Nephron (organoid): Measurements from ENCODE around the gene PYHIN1.

Source experiments
- H3K27ac Mint-ChIP-seq, 3 experiments: 2 replicates each; pipeline ENCODE4 v1.8.0; 2020; ENCODE audit warnings: mixed read lengths in 3 of 3, mild to moderate bottlenecking in 2 of 3, moderate library complexity in 1 of 3
- H3K27me3 Mint-ChIP-seq: 2 replicates; pipeline ENCODE4 v1.8.0; 2021; ENCODE audit warnings: low read depth, mild to moderate bottlenecking, moderate library complexity, mixed read lengths
- H3K36me3 Mint-ChIP-seq: 2 replicates; pipeline ENCODE4 v1.8.0; 2020; ENCODE audit warnings: low read depth, mixed read lengths
- H3K4me1 Mint-ChIP-seq: 2 replicates; pipeline ENCODE4 v1.8.0; 2020; ENCODE audit warnings: mixed read lengths
- H3K4me3 Mint-ChIP-seq, 3 experiments: 2 replicates each; pipeline ENCODE4 v1.8.0; 2020; ENCODE audit warnings: mild to moderate bottlenecking in 3 of 3, mixed read lengths in 3 of 3, moderate library complexity in 2 of 3
- H3K9me3 Mint-ChIP-seq: 2 replicates; pipeline ENCODE4 v1.8.0; 2020; ENCODE audit warnings: mixed read lengths
- TF ChIP-seq, protein P1 (sequence below), 3 experiments: fragments of 200-600 bp; sonication (generic); IDR thresholded peaks; one replicate each; pipeline ENCODE4 v1.5.0; 2021; ENCODE audit warnings: antibody characterized with exemption in 3 of 3; ENCODE audit not compliant: unreplicated experiment in 3 of 3

The PYHIN1 gene

GRCh38 chr1:158943059-158943458 is 11.7 kb downstream of the PYHIN1 start:
- H3K4me3 Mint-ChIP-seq: no peak overlapping the region
- H3K27ac Mint-ChIP-seq: no peak overlapping the region

GRCh38 chr1:158945061-158945460 is 13.7 kb downstream of the PYHIN1 start:
- Mint-ChIP-seq H3K4me3 (no peak overlapping the region), H3K9me3 (peaks cover 3% of the 10 kb centered on the region), H3K4me1 (no peaks in the 10 kb centered on the region), H3K27ac (no peak overlapping the region), H3K27me3 (no peaks in the 10 kb centered on the region), H3K36me3 (no peaks in the 10 kb centered on the region)
- TF ChIP-seq, protein P1, sequence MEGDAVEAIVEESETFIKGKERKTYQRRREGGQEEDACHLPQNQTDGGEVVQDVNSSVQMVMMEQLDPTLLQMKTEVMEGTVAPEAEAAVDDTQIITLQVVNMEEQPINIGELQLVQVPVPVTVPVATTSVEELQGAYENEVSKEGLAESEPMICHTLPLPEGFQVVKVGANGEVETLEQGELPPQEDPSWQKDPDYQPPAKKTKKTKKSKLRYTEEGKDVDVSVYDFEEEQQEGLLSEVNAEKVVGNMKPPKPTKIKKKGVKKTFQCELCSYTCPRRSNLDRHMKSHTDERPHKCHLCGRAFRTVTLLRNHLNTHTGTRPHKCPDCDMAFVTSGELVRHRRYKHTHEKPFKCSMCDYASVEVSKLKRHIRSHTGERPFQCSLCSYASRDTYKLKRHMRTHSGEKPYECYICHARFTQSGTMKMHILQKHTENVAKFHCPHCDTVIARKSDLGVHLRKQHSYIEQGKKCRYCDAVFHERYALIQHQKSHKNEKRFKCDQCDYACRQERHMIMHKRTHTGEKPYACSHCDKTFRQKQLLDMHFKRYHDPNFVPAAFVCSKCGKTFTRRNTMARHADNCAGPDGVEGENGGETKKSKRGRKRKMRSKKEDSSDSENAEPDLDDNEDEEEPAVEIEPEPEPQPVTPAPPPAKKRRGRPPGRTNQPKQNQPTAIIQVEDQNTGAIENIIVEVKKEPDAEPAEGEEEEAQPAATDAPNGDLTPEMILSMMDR (IDR thresholded peaks at IDR 0.05; ENCODE audit: unreplicated experiment in 3 of 3): no peak

More at GRCh38 chr1:158943059-158943458, 11.7 kb downstream of the PYHIN1 start:
- TF ChIP-seq, protein P1 (IDR thresholded peaks at IDR 0.05; ENCODE audit: unreplicated experiment in 3 of 3): no peak
- Mint-ChIP-seq H3K4me1 (no peaks in the 10 kb centered on the region), H3K27me3 (no peaks in the 10 kb centered on the region), H3K9me3 (no peaks in the 10 kb centered on the region), H3K36me3 (no peaks in the 10 kb centered on the region)

DNA sequence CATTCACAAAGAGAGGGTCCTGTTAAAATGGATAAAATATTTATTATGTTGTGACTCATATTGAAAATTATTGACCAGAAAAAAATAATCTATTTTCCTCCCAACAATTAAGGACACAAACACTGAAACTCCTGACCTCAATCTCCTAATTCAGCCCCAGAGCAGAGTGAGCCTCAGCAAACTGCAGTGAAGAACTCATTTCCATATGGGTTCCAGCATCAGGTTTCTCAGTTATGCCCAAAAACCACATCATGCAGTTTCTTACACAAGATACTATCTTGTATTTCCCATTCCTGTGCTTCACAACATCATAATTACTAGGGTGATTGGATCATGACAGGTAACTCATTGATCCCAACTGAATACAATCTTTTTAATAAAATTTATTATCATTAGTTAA is 15.4 kb downstream of the PYHIN1 start:
- Mint-ChIP-seq H3K4me3 (no peak overlapping the region), H3K36me3 (no peaks in the 10 kb centered on the region), H3K4me1 (no peaks in the 10 kb centered on the region), H3K9me3 (peaks cover 7% of the 10 kb centered on the region), H3K27ac (no peak overlapping the region), H3K27me3 (no peaks in the 10 kb centered on the region)
- TF ChIP-seq, protein P1 (IDR thresholded peaks at IDR 0.05; ENCODE audit: unreplicated experiment in 3 of 3): no peak

GRCh38 chr1:158951956-158952355 is 20.6 kb downstream of the PYHIN1 start:
- Mint-ChIP-seq H3K27me3 (no peaks in the 10 kb centered on the region), H3K9me3 (peaks cover 12% of the 10 kb centered on the region), H3K36me3 (no peaks in the 10 kb centered on the region), H3K4me1 (no peaks in the 10 kb centered on the region), H3K27ac (no peak overlapping the region), H3K4me3 (no peak overlapping the region)
- TF ChIP-seq, protein P1 (IDR thresholded peaks at IDR 0.05; ENCODE audit: unreplicated experiment in 3 of 3): no peak

DNA sequence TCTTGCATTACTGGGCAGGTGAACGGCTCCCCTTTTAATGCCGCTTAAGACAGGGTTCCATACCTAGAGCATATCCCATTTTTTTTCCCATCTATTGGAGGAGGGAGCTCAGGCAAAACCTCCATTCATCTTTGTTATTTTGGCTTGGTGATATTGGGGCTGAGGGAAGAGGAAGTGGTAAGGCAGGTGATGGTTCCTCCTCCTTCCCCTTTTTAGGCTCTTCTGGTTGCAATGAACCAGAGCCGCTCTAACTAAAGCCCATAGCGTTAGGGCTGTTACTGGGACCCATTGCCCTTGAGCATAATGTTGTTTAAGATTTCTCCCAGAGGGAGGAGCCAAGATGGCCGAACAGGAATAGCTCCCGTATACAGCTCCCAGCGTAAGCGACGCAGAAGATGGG is 21.1 kb downstream of the PYHIN1 start:
- H3K27me3 Mint-ChIP-seq: no peaks in the 10 kb centered on the region
- peaks cover 12% of the 10 kb centered on the region for H3K9me3 Mint-ChIP-seq
- no peaks in the 10 kb centered on the region for H3K4me1 Mint-ChIP-seq
- no peak overlapping the region for H3K27ac Mint-ChIP-seq
- no peak overlapping the region for H3K4me3 Mint-ChIP-seq
- no peaks in the 10 kb centered on the region for H3K36me3 Mint-ChIP-seq
- TF ChIP-seq, protein P1 (IDR thresholded peaks at IDR 0.05; ENCODE audit: unreplicated experiment in 3 of 3): no peak

DNA sequence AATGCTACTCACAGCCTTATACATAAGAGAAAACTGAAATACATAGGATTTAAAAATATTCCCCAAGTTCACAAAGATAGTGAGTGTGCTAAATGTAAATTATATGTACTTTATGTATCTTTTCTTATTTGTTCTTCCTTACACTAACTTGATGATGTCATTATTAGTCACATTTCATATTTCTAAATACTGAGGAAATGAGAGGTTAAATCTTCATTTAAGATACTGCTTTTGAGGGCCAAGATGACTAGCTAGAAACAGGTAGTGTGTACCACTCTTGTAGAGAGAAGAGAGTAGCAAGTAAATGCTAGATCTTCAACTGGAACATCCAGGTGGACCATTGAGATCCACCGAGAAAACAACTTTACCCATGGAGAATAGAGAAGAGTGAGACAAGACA is 29.8 kb downstream of the PYHIN1 start:
- TF ChIP-seq, protein P1 (IDR thresholded peaks at IDR 0.05; ENCODE audit: unreplicated experiment in 3 of 3): no peak
- Mint-ChIP-seq H3K36me3 (no peaks in the 10 kb centered on the region), H3K27me3 (no peaks in the 10 kb centered on the region), H3K27ac (no peak overlapping the region), H3K4me3 (no peak overlapping the region), H3K9me3 (peaks cover 3% of the 10 kb centered on the region), H3K4me1 (no peaks in the 10 kb centered on the region)
